RKO (cell line): ENCODE results near the gene SEMA6C.
A peak's percentile ranks its signal among the peaks of the same experiment; 100 is the strongest.
"Not testable (repeated sequence)": the region's sequence is repeated elsewhere in the genome, so short reads cannot be mapped to it uniquely, and the experiment has no call there.

Experiments
- DNase-seq: peaks from one replicate; pipeline ENCODE4 v3.0.0-alpha.2; 2016; ENCODE audit warnings: low spot score

SEMA6C gene, protein sequence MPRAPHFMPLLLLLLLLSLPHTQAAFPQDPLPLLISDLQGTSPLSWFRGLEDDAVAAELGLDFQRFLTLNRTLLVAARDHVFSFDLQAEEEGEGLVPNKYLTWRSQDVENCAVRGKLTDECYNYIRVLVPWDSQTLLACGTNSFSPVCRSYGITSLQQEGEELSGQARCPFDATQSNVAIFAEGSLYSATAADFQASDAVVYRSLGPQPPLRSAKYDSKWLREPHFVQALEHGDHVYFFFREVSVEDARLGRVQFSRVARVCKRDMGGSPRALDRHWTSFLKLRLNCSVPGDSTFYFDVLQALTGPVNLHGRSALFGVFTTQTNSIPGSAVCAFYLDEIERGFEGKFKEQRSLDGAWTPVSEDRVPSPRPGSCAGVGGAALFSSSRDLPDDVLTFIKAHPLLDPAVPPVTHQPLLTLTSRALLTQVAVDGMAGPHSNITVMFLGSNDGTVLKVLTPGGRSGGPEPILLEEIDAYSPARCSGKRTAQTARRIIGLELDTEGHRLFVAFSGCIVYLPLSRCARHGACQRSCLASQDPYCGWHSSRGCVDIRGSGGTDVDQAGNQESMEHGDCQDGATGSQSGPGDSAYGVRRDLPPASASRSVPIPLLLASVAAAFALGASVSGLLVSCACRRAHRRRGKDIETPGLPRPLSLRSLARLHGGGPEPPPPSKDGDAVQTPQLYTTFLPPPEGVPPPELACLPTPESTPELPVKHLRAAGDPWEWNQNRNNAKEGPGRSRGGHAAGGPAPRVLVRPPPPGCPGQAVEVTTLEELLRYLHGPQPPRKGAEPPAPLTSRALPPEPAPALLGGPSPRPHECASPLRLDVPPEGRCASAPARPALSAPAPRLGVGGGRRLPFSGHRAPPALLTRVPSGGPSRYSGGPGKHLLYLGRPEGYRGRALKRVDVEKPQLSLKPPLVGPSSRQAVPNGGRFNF

DNA sequence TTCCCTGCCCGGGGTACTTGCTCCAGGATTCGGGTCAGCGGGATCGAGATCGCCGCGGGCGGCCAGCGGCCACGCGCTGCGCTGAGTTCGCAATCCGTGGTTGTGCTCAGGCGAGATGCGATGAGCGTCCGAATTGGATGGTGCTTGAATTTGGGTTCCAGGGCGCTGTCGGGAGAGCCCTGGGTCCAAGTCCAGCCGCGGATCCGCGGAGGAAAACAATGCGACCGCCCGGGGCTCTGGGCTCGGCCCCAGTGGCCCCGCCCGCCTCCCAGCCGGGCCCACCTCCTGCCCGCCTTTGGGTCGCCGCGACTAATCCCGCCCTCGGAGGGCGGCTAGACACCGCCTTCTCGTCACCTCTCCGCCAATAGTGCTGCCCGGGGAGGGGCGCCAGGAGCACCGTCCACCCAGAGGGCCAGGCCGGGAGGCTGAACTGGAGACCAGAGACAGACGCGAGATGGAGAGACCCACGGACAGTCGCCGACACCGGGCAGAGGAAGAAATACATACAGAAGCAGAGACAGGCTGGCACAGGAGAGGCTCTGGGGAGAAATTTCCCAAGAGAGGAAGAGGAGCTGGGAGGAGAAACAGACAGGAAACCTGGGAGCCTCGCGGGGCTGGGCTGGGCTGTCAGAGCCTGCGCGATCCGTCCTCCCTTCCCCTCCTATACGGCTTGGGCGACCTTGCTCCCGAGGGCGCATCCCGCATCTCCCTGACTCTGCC is at the start of gene SEMA6C:
Gene SEMA6C (minus strand): TSS at position 220 of the 720 bp plus-strand sequence. CDS start 4,010 bp downstream, outside the sequence.
- peak; percentile 89 for DNase-seq

DNA sequence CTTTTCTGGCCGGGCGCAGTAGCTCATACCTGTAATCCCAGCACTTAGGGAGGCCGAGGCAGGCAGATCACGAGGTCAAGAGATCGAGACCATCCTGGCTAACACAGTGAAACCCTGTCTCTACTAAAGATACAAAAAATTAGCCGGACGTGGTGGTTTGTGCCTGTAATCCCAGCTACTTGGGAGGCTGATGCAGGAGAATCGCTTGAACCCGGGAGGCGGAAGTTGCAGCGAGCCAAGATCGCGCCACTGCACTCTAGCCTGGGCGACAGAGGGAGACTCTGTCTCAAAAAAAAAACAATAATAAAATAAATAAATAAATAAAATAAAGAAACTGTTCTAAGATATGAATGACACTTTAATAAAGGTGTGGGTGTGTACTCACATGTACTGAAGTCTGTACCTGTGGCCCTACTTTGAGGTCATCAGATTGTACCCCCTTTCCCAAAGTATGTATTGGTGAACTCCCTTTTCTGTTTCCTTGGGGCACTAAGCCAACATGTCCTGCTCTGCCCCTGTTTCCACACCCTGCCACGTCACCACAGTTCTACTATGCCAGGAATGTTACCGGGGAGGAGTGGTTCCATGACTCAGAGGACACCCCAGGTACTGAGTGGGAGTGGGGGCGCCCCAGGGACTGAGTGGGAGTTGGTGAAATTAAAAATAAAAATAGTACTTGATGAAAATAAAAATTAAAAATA is 48.6 kb upstream of the SEMA6C start:
- peak; percentile 98 for DNase-seq

DNA sequence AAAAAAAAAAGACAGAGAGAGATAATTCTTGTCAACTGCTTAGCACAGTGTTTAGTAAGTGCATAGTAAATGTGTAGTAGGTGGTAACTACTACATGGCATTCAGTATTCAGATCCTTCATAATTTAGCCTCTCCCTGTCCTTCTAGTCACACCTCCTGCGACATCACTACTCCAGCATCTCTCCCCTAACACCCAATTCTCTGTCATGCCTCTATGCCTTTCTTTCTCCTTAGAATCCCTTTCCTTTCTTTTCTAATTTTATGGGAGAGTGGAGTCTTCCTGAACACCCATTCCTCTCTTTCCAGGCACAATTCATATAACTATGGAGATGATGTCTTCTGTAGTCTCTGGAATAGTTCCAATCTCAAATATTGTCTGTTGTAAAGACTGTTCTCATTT is 47.4 kb upstream of the SEMA6C start:
- peak; percentile 38 for DNase-seq

DNA sequence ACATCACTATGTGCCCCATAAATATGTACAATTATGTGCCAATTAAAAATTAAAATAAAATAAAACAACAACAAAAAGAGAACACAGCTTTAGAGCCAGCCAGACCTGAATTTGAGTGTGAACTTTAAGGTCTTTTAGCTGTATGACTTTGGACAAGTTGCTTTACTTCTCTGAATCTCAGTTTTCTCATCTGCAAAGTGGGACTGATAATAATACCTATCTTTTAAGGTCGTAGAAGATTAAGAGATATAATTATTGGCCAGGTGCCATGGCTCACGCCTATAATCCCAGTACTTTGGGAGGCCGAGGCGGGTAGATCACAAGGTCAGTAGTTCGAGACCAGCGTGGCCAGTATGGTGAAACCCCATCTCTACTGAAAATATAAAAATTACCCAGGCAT is 46.9 kb upstream of the SEMA6C start:
- no peak for DNase-seq

DNA sequence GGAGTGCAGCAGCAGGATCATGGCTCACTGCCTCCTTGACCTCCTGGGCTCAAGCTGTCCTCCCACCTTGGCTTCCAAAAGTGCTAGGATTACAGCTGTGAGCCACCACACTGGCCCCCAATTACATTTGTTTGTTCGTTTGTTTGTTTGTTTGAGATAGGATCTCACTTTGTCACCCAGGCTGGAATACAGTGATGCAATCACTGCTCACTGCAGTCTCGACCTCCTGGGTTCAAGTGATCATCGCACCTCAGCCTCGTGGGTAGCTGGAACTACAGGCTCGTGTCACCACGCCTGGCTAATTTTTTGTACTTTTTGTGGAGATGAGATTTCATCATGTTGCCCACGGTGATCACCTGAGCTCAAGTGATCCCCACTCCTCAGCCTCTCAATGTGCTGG is 45.6 kb upstream of the SEMA6C start:
- DNase-seq, result no peak

DNA sequence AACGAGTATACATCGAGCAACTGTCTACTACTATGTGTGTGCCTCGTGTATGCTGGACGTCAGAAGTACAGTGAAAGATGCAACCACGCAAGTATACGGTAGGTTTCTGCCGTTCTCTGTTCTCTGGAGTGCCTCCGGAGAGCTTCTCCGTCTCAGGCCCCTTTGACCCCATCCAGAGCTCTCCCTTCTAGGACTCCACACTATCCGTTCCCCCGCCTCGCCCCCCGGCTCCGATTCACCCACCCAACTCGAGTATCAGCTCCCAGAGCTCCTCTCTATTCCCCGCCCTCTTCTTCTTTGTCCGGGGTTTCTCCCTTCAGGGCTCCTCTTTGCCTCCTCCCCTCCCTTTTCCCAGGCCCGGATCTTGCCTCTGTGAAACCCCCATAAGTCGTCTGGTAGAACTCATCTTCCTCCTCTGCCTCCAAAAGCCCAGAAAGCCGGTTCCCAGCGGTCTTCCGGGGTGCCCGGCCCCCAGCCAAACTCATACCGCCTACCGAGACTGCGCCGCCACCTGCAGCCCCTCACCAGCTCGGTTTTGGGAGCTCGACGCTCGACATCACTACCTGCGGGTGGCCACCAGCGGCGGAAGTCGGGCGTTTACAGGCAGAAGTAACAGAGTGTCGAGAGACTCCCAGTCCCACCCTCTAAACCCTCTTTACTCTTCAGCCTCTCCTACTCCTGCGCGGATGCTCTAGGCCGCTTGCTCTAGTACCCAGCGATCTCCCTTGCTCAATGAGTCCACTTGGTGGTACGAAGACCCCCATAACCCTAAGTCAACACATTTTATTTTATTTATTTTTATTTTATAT is 43.4 kb upstream of the SEMA6C start, which contains the start of gene VPS72:
Gene VPS72 (minus strand): TSS at position 561 of the 809 bp plus-strand sequence. CDS start 76 bp downstream, at position 485.
- peak; percentile 94 for DNase-seq

DNA sequence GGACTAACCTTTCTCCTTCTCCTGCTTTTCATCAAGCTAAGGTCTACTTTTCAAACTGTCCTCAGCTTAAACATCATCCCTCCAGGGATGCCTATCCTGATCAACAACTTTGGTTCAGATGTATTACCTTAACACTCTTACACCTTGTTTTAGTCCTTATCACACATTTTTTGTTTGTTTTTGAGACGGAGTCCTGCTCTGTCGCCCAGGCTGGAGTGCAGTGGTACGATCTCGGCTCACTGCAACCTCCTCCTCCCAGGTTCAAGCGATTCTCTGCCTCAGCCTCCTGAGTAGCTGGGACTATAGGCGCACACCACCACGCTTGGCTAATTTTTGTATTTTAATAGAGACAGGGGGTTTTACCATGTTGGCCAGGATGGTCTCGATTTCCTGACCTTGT is 42.2 kb upstream of the SEMA6C start:
- not testable (repeated sequence) for DNase-seq

DNA sequence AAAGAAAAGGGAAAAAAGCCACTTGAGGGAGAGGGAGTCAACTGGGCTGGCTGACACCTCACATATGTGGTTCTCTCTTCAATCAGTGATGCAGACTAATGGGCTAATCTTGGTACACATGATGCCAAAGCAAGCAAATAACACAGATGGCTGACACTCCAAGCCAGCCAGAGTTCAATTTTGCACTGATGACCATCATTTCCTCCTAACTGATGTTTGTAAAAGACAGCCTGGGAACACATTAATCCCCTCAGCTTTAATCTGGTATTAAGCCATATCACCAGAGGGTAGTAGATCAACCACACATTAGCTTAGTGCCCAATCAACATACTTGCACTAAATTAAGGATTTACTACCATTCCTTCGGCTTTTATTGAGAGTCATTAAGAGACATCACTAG is 40.8 kb upstream of the SEMA6C start:
- no peak for DNase-seq

DNA sequence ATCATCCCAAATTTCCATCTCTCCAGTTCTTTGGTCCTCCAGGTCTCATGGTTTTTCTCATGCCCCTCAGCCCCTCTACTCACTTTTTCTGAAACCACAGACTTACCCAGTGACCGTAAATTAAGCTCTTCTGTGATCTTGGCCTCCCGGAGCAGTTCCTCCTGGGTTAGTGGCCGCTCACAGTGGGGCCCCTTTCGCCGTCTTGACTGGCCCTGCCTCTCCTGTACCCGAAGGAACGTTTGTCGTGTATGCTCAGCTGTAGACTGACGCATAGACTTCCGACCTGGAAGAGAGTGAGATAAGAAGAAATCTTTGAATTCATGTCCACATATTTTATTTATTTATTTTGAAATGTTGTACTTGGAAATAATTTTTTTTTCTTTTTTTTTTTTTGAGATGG is 37.8 kb upstream of the SEMA6C start:
- no peak for DNase-seq

DNA sequence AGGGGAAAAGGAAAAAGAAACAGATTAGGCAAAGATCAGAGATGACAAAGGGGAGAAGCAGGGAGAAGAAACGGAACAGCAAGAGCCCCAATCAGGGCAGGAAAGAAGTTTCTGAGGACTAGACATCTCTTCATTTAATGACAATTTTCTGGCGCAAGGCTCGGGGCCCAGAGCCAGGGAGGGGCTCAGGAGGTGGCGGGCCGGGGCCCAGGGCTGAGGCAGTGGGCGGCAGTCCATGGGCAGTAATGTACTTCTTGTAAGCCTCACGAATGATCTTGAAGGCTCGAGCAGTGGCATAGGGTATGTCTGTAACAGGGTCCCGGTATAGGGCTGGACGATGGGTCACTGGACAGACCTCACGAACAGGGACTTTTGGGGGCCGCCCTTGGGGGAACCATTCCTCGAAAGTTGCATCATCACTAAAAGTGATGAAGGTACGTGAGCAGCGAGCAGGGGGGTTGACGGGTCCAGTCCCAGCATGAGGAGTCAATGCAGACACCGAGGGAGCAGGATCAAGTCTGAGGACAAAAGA is 30.1 kb upstream of the SEMA6C start:
- no peak for DNase-seq

DNA sequence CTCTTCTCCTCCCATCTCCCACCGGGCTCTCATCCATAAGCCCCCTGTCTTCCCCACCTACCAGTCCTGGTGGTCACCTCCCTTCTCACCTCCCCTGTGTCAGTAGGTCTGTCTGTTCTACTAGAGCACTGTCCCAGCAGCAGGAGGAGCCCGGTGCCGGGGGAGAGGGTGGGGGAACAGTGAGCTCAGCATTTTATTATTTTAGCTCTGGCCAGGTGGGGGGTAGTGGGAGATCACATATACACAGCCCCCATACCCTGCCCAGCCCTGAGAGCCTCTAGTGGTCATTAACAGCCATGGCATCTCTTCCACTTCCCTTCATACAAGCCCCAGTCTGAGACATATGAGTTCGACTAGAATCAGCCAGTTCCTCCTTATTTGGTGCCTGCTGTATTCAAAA is 29.4 kb upstream of the SEMA6C start, which contains the start of gene TMOD4:
Gene TMOD4 (minus strand): TSS at position 119 of the 400 bp plus-strand sequence. CDS start 1,106 bp downstream, outside the sequence.
- DNase-seq, result peak; percentile 41

DNA sequence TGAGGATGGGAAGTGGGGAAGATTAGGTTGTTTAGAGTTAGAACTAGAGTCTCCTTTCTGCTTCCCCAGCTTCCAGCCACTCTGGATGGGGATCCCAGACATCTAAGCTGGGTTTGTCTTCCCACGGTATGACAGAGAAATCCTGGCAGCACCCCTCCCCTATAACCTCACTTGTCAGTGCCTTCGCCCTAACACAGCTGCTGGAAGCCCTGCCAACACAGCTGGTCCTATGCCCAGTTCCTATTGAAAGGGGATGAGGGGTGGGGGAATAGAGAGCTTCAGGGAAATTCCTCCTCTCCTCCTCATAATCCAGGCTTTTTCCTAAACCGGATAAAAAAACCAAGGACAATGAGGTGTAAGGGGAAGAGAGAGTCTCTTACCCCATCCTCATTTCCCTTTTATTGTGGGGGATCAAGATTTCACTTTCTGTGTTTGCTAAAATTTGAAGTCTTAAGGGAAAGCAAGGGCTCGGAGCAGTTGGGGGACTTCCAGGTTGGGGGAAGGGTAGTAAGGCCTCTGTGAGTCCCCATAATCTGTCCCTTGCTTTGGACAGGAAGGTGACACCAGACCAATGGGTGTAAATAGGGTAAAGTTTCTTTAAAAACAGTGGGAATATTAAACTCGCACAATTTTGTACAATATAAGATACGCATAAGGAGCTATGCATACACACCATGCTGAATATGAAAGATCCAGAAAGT is 28.8 kb upstream of the SEMA6C start:
- DNase-seq, result no peak

DNA sequence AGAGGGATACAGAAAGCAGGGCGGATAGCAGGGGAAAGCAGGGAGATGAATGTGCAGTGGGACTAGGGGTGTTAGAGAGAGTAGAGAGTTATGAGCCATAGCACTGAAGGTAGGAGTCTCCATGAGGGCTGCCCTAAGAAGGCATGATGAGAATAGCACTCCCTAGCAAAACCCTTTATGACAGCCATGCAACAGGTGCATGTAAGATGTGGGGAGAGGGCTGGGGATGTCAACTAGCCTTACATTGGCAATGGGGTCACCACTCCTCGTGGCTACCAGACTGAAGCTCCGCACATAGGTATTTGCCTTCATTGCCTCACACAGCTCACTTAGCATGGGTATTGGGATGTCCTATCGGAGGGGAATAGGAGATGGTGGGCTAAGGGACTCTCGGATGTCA is 24.8 kb upstream of the SEMA6C start:
- no peak for DNase-seq

DNA sequence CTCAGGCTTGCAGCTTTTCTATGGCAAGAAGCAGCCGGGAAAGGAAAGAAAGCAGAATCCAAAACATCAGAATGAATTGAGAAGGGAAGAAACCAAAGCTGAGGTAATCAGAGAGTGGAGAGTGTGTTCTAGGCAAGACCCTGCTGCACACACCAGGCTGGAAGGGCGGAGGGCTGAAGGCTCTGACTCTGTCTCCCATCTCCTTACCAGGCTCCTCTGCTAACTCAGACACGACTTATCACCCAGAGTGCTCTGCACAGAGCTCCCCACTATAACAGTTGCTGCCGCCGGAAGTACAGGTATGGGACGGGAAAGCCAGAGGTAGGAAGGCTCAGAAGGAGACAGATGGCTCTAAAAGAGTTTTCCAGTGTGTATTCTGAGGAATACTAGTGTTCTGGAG is 20.7 kb upstream of the SEMA6C start:
- no peak for DNase-seq

DNA sequence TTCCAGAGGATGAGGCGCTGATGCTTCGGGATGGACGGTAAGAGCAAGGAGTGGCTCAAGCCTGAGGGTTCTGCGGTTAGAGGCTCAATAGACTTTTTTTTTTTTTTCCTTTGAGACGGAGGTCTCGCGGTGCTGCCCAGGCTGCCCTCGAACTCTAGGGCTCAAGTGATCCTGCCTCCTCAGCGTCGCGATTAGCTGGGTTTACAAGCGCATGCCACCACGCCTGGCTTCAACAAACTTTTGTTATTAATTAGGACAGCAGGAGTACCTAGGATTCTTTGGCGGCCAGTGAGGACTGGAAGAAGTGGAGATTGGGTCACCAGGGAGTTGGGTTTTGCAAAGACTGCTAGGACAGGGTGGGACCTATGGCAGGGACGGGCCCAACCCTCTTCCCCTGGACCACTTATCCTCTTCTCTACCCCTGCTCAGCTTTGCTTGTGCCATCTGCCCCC is 20.1 kb upstream of the SEMA6C start:
- DNase-seq, result peak; percentile 65

DNA sequence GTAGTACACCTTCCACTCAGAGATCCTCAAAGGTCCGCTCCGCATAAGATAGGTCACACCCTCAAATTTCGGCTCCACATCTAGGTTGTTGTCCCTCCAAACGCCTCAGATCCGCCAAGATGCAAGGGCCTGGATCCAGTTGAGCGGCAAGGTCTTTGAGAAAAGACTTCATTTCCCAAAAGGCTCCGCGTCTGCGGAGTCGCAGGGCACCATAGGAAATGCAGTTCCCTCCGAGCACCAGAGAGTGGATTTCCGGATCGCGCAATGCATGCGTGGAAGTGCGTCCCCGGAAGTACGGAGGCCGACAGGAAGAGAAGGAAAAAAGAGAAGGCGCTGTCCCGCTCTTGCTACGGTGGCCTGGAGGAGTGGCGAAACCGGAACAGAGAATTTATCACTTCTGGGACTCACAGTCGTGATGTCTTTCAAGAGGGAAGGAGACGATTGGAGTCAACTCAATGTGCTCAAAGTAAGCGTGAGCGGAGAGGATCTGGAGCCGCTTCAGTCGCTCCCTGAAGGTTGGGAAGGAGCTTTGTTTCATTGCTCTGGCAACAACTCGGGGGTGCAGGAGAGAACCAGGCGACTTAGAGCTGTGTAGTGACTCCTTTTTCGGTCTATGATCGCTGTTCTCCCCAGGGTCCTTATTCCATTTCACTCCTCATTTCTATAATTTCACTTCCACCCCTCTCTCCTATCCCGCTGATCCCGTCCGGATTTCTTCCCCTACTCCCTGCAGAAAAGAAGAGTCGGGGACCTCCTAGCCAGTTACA is 19.5 kb upstream of the SEMA6C start, which contains the start of the genes LYSMD1 and SCNM1:
Gene LYSMD1 (minus strand): TSS at position 165 of the 767 bp plus-strand sequence. CDS start 644 bp downstream, outside the sequence.
Gene SCNM1 (plus strand): TSS at position 407 of the 767 bp plus-strand sequence. CDS start 9 bp downstream, at position 416.
- peak; percentile 99 for DNase-seq

DNA sequence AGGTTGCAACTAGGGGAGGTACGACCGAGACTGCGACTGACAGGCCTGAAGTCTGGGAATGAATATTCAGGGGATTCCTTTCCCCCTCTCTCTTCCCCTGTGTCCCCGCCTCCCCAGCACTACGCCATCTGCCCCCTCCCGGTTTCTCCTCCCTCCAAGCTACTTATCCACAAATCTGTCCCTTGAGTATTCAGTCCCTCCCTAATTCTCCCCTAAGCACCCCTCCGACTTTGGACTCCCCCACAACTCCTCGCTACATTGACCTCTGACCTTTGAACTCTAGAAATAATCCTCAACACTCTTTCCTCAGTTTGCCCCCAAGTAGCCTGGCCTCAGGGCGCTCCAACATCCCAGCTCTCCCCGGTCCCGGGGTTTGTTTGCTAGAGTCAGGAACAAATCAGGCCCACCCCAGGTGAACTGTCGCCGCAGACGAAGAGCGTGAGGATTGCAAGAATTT is 18.9 kb upstream of the SEMA6C start:
- peak; percentile 65 for DNase-seq

DNA sequence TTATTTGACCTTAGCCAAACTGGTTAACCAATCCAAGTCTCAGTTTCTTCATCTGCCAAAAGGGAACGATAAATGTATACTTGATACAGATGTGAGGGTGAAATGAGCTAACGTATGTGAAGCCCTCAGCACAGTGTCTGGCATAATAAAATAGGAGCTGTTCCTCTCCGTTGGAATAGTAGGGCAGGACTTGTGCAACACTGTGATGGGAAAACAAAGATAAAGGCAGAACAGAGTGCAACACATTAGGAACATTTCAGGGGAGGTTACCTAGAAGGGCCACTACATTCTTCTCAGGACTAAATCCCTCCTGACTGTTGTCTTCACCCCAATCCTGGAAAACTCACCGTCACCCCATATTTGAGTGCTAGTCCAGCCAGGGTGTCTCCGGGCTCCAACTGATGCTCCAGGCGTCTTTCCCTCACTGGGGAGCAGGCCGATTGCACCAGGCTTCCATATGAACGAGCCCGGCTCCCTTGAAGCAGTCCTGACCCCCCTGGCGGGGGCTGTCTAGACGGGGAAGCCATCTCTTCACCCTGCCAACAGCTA is 18.4 kb upstream of the SEMA6C start:
- DNase-seq, result peak; percentile 29
